ENCODE data around the gene CMC4. TPM values are rescaled to one million over a fixed set of nuclear protein-coding genes. Genes with fewer than 3 reads are reported as not detected.

Gene CMC4
- total and polyA plus RNA-seq, 9 of the 15 experiments (the other 6 are each of a cell fraction or from before 2014, with no cell fraction given), result 3.5 to 16.9 (median 8.2) TPM

DNA sequence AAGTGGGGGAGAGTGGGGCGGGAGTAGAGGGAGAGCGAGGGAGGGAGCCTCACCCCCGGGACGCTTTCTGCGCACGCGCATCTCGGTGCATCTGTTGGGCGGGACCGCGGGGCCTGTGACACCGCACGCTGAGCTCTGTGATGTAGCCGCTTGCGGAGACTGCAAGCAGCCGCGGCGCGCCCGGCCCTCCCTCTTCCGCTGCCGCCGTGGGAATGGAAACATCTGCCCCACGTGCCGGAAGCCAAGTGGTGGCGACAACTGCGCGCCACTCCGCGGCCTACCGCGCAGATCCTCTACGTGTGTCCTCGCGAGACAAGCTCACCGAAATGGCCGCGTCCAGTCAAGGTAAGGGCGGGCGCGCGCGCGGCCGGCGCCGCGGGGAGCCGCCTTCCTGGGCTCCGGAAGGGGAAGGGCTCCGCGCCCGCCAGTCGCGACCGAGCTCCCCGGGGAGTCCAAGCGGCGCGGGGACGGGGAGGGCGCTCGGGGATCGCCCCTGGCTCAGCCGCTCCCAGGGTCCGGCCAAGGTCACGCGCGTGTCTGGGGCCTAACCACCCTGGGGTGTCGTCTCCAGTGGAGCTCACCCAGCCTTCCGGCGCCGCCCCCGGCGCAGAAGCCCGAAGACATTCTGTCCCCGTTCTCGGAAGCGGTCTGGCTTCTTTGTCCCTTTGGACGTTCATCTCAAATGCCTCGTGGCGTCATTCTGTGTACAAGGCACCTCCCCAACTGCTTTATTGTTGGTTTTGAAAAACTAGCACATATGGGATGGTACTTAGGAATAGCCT is 44.0 kb downstream of the CMC4 start, which contains the start of gene FUNDC2 (continued):
- TF ChIP-seq POLR2B (IDR thresholded peaks at IDR 0.05; ENCODE audit: low read depth, partially characterized antibody) (peak; percentile 48), NFIC (IDR thresholded peaks at IDR 0.05) (no peak; the same call in 1 of the 2 replicates), ETV1 (tag; conservative IDR thresholded peaks at IDR 0.05; ENCODE audit: low read depth) (peak; percentile 82; the same call in 1 of the 2 replicates), ZNF41 (CRISPR knock-in tag; conservative IDR thresholded peaks at IDR 0.05) (no peak), MCM3 (IDR thresholded peaks at IDR 0.05) (no peak), TBP (optimal IDR thresholded peaks at IDR 0.05; ENCODE audit: low read depth, low read length) (peak; percentile 48), RFX1 (IDR thresholded peaks at IDR 0.05) (no peak), NFE2 (IDR thresholded peaks at IDR 0.05; ENCODE audit: low read depth) (no peak), TBL1XR1 (IDR thresholded peaks at IDR 0.05; ENCODE audit: low read length in 2 of 2) (peak in 1 of 2 experiments; percentile 50; a peak in 1 of 4 replicates), ZNF146 (CRISPR knock-in tag; IDR thresholded peaks at IDR 0.05; ENCODE audit: unreplicated experiment) (no peak), JUND (IDR thresholded peaks at IDR 0.05; ENCODE audit: borderline replicate concordance, low read depth, low read length) (no peak), JUND (tag; IDR thresholded peaks at IDR 0.05; ENCODE audit: borderline replicate concordance, low read depth, low read length) (no peak; the same call in 2 of the 3 replicates), ZNF174 (CRISPR knock-in tag; IDR thresholded peaks at IDR 0.05) (no peak), KDM2B (CRISPR knock-in tag; IDR thresholded peaks at IDR 0.05) (no peak), MIER1 (IDR thresholded peaks at IDR 0.05; ENCODE audit: low read depth) (no peak), ZNF263 (CRISPR knock-in tag; IDR thresholded peaks at IDR 0.05; ENCODE audit: borderline replicate concordance) (no peak), RBM25 (IDR thresholded peaks at IDR 0.05; ENCODE audit: low read depth, low read length, severe bottlenecking) (peak; percentile 68), U2AF1 (optimal IDR thresholded peaks at IDR 0.05; ENCODE audit: low read depth, low read length) (peak; percentile 22), SMARCA4 (IDR thresholded peaks at IDR 0.05) (no peak), ZNF217 (CRISPR knock-in tag; IDR thresholded peaks at IDR 0.05) (no peak), ZNF584 (CRISPR knock-in tag; IDR thresholded peaks at IDR 0.05; ENCODE audit: low read depth) (no peak), NFE2L1 (tag; IDR thresholded peaks at IDR 0.05; ENCODE audit: borderline replicate concordance, low read depth) (no peak), PCBP2 (IDR thresholded peaks at IDR 0.05; ENCODE audit: low read depth, low read length, poor library complexity, severe bottlenecking) (no peak), C11orf30 (IDR thresholded peaks at IDR 0.05; ENCODE audit: low read depth) (peak; percentile 64), TARDBP (IDR thresholded peaks at IDR 0.05) (peak; percentile 81), HDGF (IDR thresholded peaks at IDR 0.05) (no peak), ILF3 (IDR thresholded peaks at IDR 0.05; ENCODE audit: borderline replicate concordance) (no peak), NFIX (CRISPR knock-in tag; IDR thresholded peaks at IDR 0.05; ENCODE audit: low read depth) (no peak)
- TF ChIP-seq, protein P1, sequence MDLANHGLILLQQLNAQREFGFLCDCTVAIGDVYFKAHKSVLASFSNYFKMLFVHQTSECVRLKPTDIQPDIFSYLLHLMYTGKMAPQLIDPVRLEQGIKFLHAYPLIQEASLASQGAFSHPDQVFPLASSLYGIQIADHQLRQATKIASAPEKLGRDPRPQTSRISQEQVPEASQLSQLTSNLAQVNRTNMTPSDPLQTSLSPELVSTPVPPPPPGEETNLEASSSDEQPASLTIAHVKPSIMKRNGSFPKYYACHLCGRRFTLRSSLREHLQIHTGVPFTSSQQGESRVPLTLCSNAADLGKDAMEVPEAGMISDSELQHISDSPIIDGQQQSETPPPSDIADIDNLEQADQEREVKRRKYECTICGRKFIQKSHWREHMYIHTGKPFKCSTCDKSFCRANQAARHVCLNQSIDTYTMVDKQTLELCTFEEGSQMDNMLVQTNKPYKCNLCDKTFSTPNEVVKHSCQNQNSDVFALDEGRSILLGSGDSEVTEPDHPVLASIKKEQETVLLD (IDR thresholded peaks at IDR 0.05), result peak; percentile 84
- TF ChIP-seq, protein P2, sequence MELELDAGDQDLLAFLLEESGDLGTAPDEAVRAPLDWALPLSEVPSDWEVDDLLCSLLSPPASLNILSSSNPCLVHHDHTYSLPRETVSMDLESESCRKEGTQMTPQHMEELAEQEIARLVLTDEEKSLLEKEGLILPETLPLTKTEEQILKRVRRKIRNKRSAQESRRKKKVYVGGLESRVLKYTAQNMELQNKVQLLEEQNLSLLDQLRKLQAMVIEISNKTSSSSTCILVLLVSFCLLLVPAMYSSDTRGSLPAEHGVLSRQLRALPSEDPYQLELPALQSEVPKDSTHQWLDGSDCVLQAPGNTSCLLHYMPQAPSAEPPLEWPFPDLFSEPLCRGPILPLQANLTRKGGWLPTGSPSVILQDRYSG (tag; conservative IDR thresholded peaks at IDR 0.05; ENCODE audit: low read depth), result no peak
